ENCODE measurements around the gene NCK1.

GRCh38 chr3:136982520-136983138 is 120.6 kb downstream of the NCK1 start:
- no peak for TF ChIP-seq EZH2phosphoT487 (IDR thresholded peaks at IDR 0.05; ENCODE audit: borderline replicate concordance, low read depth, low read length)
- no peak for TF ChIP-seq CTCF (conservative IDR thresholded peaks at IDR 0.05; ENCODE audit: low read length)

Measured in OCI-LY7 (cell line).